A549 (cell line): Measurements from ENCODE around the gene PITX1. TPM values are rescaled to one million over a fixed set of nuclear protein-coding genes. Genes with fewer than 3 reads are reported as not detected.

Experiments used
- ATAC-seq, 2 experiments: fragments of 200-7000 bp in 1 of 2; fragments of >200 bp in 1 of 2; cut with Nextera tagmentation in 1 of 2; cut with Tn5 transposase in 1 of 2; 3 replicates each; pipeline versions ENCODE4 v1.8.0 to v1.9.1; 2018 to 2020; ENCODE audit warnings: mild to moderate bottlenecking in 1 of 2, moderate library complexity in 1 of 2
- CTCF ChIA-PET: fragments of 300-600 bp; sonication (Branson Sonifier 250); formaldehyde crosslinking; extraction: SDS; loops from one replicate; lab custom pipeline; 2021; ENCODE audit warnings: antibody characterized with exemption, inconsistent platforms; lab: Yijun Ruan, JAX
- POLR2A ChIA-PET: fragments of 350-600 bp; formaldehyde crosslinking; extraction: SDS; loops from one replicate; lab custom pipeline; 2021; ENCODE audit warnings: antibody characterized with exemption, inconsistent platforms; lab: Yijun Ruan, JAX
- DNase-seq, 2 experiments: peaks; one replicate each; pipeline versions ENCODE4 v3.0.0 to v3.0.0-alpha.2; 2011 to 2016; ENCODE audit warnings: low read depth in 1 of 2, low spot score in 1 of 2
- FAIRE-seq: peaks from 2 replicates; lab custom pipeline; 2011; peaks lifted over from hg19 to GRCh38; lab: Jason Lieb, UNC
- H3K27ac ChIP-seq, 2 experiments: fragments of >200 bp; sonication (Bioruptor Twin); formaldehyde crosslinking; 3 replicates each; pipeline ENCODE4 v1.5.1; 2016 to 2017
- H3K4me1 ChIP-seq: fragments of >200 bp; sonication (Bioruptor Twin); formaldehyde crosslinking; 3 replicates; pipeline ENCODE4 v1.6.1; 2016
- H3K4me2 ChIP-seq: fragments of >200 bp; sonication (Bioruptor Twin); formaldehyde crosslinking; 3 replicates; pipeline ENCODE4 v1.6.1; 2016
- H3K4me3 ChIP-seq: fragments of >200 bp; sonication (Bioruptor Twin); formaldehyde crosslinking; 3 replicates; pipeline ENCODE4 v1.5.1; 2016
- H3K9me3 ChIP-seq: fragments of >200 bp; sonication (Bioruptor Twin); formaldehyde crosslinking; 3 replicates; pipeline ENCODE4 v1.6.1; 2016
- CBX8 ChIP-seq: fragments of 200-600 bp; sonication (generic); IDR thresholded peaks from 2 replicates; pipeline ENCODE4 v1.6.1; 2016
- CHD2 ChIP-seq: fragments of 150-350 bp; IDR thresholded peaks from 2 replicates; pipeline ENCODE4 v1.6.1; 2014; ENCODE audit warnings: low read length; ENCODE audit not compliant: partially characterized antibody
- EHF ChIP-seq: fragments of 250-450 bp; sonication (Bioruptor Pico); IDR thresholded peaks from 2 replicates; pipeline ENCODE4 v1.5.0; 2020; ENCODE audit warnings: mild to moderate bottlenecking
- ESRRA ChIP-seq: fragments of 150-350 bp; IDR thresholded peaks from 2 replicates; pipeline ENCODE4 v1.6.1; 2014; ENCODE audit warnings: mild to moderate bottlenecking, low read length, borderline replicate concordance
- FOSB ChIP-seq: fragments of 250-450 bp; sonication (Bioruptor Pico); IDR thresholded peaks from 2 replicates; pipeline ENCODE4 v1.5.0; 2020; ENCODE audit warnings: mild to moderate bottlenecking, moderate library complexity
- FOXS1 ChIP-seq: fragments of 250-450 bp; sonication (Bioruptor Pico); IDR thresholded peaks from 2 replicates; pipeline ENCODE4 v1.5.0; 2020; ENCODE audit warnings: mild to moderate bottlenecking, moderate library complexity
- HDAC2 ChIP-seq: fragments of 200-600 bp; sonication (generic); IDR thresholded peaks from 2 replicates; pipeline ENCODE4 v1.6.1; 2016
- HMGXB4 ChIP-seq: fragments of 250-450 bp; sonication (Bioruptor Pico); IDR thresholded peaks from 2 replicates; pipeline ENCODE4 v1.5.0; 2021; ENCODE audit warnings: mild to moderate bottlenecking, moderate library complexity, borderline replicate concordance
- HOXA7 ChIP-seq: fragments of 250-450 bp; sonication (Bioruptor Pico); IDR thresholded peaks from 2 replicates; pipeline ENCODE4 v1.5.0; 2020; ENCODE audit warnings: mild to moderate bottlenecking, moderate library complexity
- HOXB13 ChIP-seq: fragments of 250-450 bp; sonication (Bioruptor Pico); IDR thresholded peaks from 2 replicates; pipeline ENCODE4 v1.5.0; 2020; ENCODE audit warnings: low read depth, mild to moderate bottlenecking, moderate library complexity
- JUN ChIP-seq, 2 experiments: fragments of >200 bp; sonication (Bioruptor Twin); formaldehyde crosslinking; IDR thresholded peaks; 2 replicates in 1 of 2; 3 replicates in 1 of 2; pipeline ENCODE4 v1.6.1; 2016 to 2017
- PHF8 ChIP-seq: fragments of 200-600 bp; sonication (generic); IDR thresholded peaks from 2 replicates; pipeline ENCODE4 v1.6.1; 2016; ENCODE audit warnings: low read depth, mild to moderate bottlenecking, antibody characterized with exemption, moderate library complexity, borderline replicate concordance
- POLR2AphosphoS2 ChIP-seq: conservative IDR thresholded peaks from 2 replicates; pipeline ENCODE4 v1.6.1; 2012; ENCODE audit warnings: low read length, improper control_type of control experiment, inconsistent platforms
- RAD21 ChIP-seq, 2 experiments: fragments of >200 bp in 1 of 2; sonication (Bioruptor Twin) in 1 of 2; formaldehyde crosslinking in 1 of 2; IDR thresholded peaks in 1 of 2; conservative IDR thresholded peaks in 1 of 2; 2 replicates in 1 of 2; 3 replicates in 1 of 2; pipeline ENCODE4 v1.6.1; 2012 to 2018; ENCODE audit warnings: inconsistent platforms in 1 of 2
- RCOR1 ChIP-seq: fragments of 150-350 bp; IDR thresholded peaks from 2 replicates; pipeline ENCODE4 v1.6.1; 2014; ENCODE audit warnings: antibody characterized with exemption, low read length, low read depth
- SREBF2 ChIP-seq: fragments of 450-650 bp; IDR thresholded peaks from 2 replicates; pipeline ENCODE4 v1.6.1; 2014; ENCODE audit warnings: mild to moderate bottlenecking, moderate library complexity
- USF2 ChIP-seq: fragments of 450-650 bp; IDR thresholded peaks from 2 replicates; pipeline ENCODE4 v1.6.1; 2014; ENCODE audit warnings: antibody characterized with exemption
- ZC3H11A ChIP-seq: fragments of 450-650 bp; IDR thresholded peaks from 2 replicates; pipeline ENCODE4 v1.6.1; 2014; ENCODE audit warnings: antibody characterized with exemption, mild to moderate bottlenecking
- ZFP36 ChIP-seq: fragments of 450-650 bp; IDR thresholded peaks from 2 replicates; pipeline ENCODE4 v1.6.1; 2014; ENCODE audit warnings: borderline replicate concordance; ENCODE audit not compliant: partially characterized antibody
- ZNF302 ChIP-seq: fragments of 250-450 bp; sonication (Bioruptor Pico); IDR thresholded peaks from 2 replicates; pipeline ENCODE4 v1.9.0; 2021; ENCODE audit warnings: inconsistent platforms, mild to moderate bottlenecking, moderate library complexity
- WGBS: methylation state at CpG from one replicate; pipeline ENCODE4 v1.1.6; 2017; ENCODE audit errors: missing lambda C conversion rate; 5-methylcytosine and 5-hydroxymethylcytosine counted together
- polyA plus RNA-seq, 4 experiments: library from polyadenylated mRNA; depleted of rRNA in 3 of 4; stranded (reverse); fragments of >200 nt; fragmentation: RNase III in 1 of 4; extraction: RNeasy Plus Mini Kit Qiagen cat#74134 plus additional on column Dnase treatment in 1 of 4; gene quantifications; 2 replicates in 3 of 4; 3 replicates in 1 of 4; pipeline ENCODE4 v1.2.3, GENCODE V29; 2011 to 2017
- TF ChIP-seq, protein P1 (sequence below): fragments of 150-350 bp; IDR thresholded peaks from 2 replicates; pipeline ENCODE4 v1.6.1; 2014; ENCODE audit warnings: low read depth, mild to moderate bottlenecking, low read length
- TF ChIP-seq, protein P2 (sequence below): IDR thresholded peaks from 2 replicates; pipeline ENCODE4 v1.6.1; 2012
- TF ChIP-seq, protein P3 (sequence below): fragments of 200-600 bp; sonication (generic); IDR thresholded peaks from 2 replicates; pipeline ENCODE4 v1.6.1; 2016; ENCODE audit warnings: antibody characterized with exemption, mild to moderate bottlenecking, moderate library complexity

The PITX1 gene
- polyA plus RNA-seq, 2 of the 4 experiments (the other 2 are of a cell fraction) = 11.1 to 16.7 TPM

- POLR2A ChIA-PET = no interaction called here
- Histone ChIP-seq H3K9me3 (no peaks in the 10 kb centered on the region), H3K4me3 (no peak overlapping the region), H3K4me2 (no peak overlapping the region), H3K4me1 (peaks cover 25% of the 10 kb centered on the region), H3K27ac (no peak overlapping the region)
- 91% methylated on average over 15 of the region's 15 CpGs for WGBS
- FAIRE-seq (no peak), DNase-seq (no peak), ATAC-seq (no peak)
- CTCF ChIA-PET = no interaction called here
- TF ChIP-seq PHF8 (no peak), SREBF2 (no peak), USF2 (no peak), HMGXB4 (CRISPR knock-in tag) (no peak), HOXB13 (CRISPR knock-in tag) (no peak), FOSB (CRISPR knock-in tag) (no peak), HDAC2 (no peak), RAD21 (conservative IDR thresholded peaks at IDR 0.05 in 1 of 2, IDR thresholded peaks at IDR 0.05 in 1 of 2) (no peak)
Observed at GRCh38 chr5:135029477-135030122, 4.4 kb downstream of the PITX1 start.

- ChIA-PET CTCF (no interaction called here), POLR2A (no interaction called here)
- ATAC-seq (no peak), FAIRE-seq (no peak), DNase-seq (no peak)
- Histone ChIP-seq H3K4me1 (peaks cover 23% of the 10 kb centered on the region; the same call in 2 of the 3 replicates), H3K4me3 (no peak overlapping the region), H3K27ac (no peak overlapping the region), H3K9me3 (no peaks in the 10 kb centered on the region), H3K4me2 (no peak overlapping the region)
- TF ChIP-seq ZFP36 = no peak
- TF ChIP-seq ZNF302 (CRISPR knock-in tag) = no peak
- TF ChIP-seq CHD2 = no peak
- TF ChIP-seq, protein P1, sequence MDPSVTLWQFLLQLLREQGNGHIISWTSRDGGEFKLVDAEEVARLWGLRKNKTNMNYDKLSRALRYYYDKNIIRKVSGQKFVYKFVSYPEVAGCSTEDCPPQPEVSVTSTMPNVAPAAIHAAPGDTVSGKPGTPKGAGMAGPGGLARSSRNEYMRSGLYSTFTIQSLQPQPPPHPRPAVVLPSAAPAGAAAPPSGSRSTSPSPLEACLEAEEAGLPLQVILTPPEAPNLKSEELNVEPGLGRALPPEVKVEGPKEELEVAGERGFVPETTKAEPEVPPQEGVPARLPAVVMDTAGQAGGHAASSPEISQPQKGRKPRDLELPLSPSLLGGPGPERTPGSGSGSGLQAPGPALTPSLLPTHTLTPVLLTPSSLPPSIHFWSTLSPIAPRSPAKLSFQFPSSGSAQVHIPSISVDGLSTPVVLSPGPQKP = no peak
- no peak for TF ChIP-seq PHF8
- no peak for TF ChIP-seq HDAC2
- TF ChIP-seq RCOR1 = no peak
- TF ChIP-seq RAD21 (conservative IDR thresholded peaks at IDR 0.05 in 1 of 2, IDR thresholded peaks at IDR 0.05 in 1 of 2) = no peak
- no peak for TF ChIP-seq JUN (IDR thresholded peaks at IDR 0.05)
- TF ChIP-seq POLR2AphosphoS2 = no peak
- no peak for TF ChIP-seq ESRRA
- TF ChIP-seq, protein P2, sequence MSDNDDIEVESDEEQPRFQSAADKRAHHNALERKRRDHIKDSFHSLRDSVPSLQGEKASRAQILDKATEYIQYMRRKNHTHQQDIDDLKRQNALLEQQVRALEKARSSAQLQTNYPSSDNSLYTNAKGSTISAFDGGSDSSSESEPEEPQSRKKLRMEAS = no peak
- no peak for TF ChIP-seq FOSB (CRISPR knock-in tag)
- no peak for TF ChIP-seq EHF
- TF ChIP-seq USF2 = no peak
- TF ChIP-seq FOXS1 (CRISPR knock-in tag) = no peak
- TF ChIP-seq HOXA7 = no peak
- TF ChIP-seq CBX8 = no peak
- TF ChIP-seq, protein P3, sequence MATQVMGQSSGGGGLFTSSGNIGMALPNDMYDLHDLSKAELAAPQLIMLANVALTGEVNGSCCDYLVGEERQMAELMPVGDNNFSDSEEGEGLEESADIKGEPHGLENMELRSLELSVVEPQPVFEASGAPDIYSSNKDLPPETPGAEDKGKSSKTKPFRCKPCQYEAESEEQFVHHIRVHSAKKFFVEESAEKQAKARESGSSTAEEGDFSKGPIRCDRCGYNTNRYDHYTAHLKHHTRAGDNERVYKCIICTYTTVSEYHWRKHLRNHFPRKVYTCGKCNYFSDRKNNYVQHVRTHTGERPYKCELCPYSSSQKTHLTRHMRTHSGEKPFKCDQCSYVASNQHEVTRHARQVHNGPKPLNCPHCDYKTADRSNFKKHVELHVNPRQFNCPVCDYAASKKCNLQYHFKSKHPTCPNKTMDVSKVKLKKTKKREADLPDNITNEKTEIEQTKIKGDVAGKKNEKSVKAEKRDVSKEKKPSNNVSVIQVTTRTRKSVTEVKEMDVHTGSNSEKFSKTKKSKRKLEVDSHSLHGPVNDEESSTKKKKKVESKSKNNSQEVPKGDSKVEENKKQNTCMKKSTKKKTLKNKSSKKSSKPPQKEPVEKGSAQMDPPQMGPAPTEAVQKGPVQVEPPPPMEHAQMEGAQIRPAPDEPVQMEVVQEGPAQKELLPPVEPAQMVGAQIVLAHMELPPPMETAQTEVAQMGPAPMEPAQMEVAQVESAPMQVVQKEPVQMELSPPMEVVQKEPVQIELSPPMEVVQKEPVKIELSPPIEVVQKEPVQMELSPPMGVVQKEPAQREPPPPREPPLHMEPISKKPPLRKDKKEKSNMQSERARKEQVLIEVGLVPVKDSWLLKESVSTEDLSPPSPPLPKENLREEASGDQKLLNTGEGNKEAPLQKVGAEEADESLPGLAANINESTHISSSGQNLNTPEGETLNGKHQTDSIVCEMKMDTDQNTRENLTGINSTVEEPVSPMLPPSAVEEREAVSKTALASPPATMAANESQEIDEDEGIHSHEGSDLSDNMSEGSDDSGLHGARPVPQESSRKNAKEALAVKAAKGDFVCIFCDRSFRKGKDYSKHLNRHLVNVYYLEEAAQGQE = no peak
- no peak for TF ChIP-seq ZC3H11A
- 96% methylated on average over 59 of the region's 62 CpGs for WGBS
Observed at GRCh38 chr5:135028791-135029476, 5.1 kb downstream of the PITX1 start.
